Measurements from ENCODE around the gene HOXA4.

DNA sequence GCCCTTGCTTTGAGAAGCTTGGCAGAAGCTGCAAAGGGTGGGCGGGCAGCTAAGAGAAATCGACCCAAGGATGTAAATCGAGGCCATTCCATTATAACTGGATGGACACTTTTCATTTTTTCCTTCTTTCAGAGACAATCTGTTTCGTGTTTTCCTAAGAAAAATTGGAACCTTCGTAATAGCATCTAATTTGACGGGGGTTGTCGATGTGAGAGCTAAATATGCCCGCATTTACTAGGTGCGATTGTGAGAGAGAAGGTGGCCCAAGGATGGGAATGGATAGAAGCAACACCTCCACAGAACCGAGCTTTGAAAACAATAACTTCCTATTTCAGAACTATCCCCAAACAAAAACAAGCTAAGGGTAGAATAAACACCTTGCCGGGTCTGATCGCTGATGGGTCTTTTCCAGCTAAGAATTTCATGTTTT lies 848 bp upstream of the HOXA4 start:
- TF ChIP-seq, protein P1, sequence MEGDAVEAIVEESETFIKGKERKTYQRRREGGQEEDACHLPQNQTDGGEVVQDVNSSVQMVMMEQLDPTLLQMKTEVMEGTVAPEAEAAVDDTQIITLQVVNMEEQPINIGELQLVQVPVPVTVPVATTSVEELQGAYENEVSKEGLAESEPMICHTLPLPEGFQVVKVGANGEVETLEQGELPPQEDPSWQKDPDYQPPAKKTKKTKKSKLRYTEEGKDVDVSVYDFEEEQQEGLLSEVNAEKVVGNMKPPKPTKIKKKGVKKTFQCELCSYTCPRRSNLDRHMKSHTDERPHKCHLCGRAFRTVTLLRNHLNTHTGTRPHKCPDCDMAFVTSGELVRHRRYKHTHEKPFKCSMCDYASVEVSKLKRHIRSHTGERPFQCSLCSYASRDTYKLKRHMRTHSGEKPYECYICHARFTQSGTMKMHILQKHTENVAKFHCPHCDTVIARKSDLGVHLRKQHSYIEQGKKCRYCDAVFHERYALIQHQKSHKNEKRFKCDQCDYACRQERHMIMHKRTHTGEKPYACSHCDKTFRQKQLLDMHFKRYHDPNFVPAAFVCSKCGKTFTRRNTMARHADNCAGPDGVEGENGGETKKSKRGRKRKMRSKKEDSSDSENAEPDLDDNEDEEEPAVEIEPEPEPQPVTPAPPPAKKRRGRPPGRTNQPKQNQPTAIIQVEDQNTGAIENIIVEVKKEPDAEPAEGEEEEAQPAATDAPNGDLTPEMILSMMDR (IDR thresholded peaks at IDR 0.05) = no peak
- no peak for TF ChIP-seq POLR2A (IDR thresholded peaks at IDR 0.05)
